ENCODE data around the gene CNNM2.
"Not testable (repeated sequence)": the region's sequence is repeated elsewhere in the genome, so short reads cannot be mapped to it uniquely, and the experiment has no call there.

The CNNM2 gene

DNA sequence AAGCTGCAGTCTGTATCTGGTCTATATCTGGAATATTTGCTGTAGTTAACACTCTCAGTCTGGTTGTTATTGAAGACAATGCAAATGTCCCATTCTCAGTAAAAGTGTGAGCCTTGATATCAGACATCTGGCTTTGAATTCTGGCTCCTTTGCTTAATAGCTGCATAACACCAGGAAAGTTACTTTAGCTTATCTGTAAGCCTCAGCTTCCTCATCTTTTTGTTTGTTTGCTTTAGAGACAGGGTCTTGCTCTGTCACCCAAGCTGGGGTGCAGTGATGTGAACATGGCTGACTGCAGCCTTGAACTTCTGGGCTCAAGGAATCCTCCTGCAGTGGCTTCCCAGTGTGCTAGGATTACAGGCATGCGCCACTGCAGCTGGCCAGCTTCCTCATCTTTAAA lies 41.3 kb downstream of the CNNM2 start:
- DNase-seq = no peak
- no peak overlapping the region for H3K27ac ChIP-seq
- TF ChIP-seq CTCF (IDR thresholded peaks at IDR 0.05; ENCODE audit: low read depth, low read length) = no peak

GRCh38 chr10:102960157-102960556 lies 42.1 kb downstream of the CNNM2 start:
- no peaks in the 10 kb centered on the region for H3K9me3 ChIP-seq (ENCODE audit: severe bottlenecking)
- no peak for DNase-seq
- H3K27ac ChIP-seq = no peak overlapping the region
- H3K4me3 ChIP-seq (ENCODE audit: low read depth, low read length) = no peak overlapping the region
- H3K36me3 ChIP-seq = no peaks in the 10 kb centered on the region
- H3K27me3 ChIP-seq (ENCODE audit: insufficient read depth, low read depth, severe bottlenecking) = no peaks in the 10 kb centered on the region
- TF ChIP-seq CTCF (IDR thresholded peaks at IDR 0.05; ENCODE audit: low read depth, low read length) = no peak

More for the DNA sequence above, 41.3 kb downstream of the CNNM2 start:
- H3K36me3 ChIP-seq = no peaks in the 10 kb centered on the region
- no peak overlapping the region for H3K4me3 ChIP-seq (ENCODE audit: low read depth, low read length)
- no peaks in the 10 kb centered on the region for H3K9me3 ChIP-seq (ENCODE audit: severe bottlenecking)
- no peaks in the 10 kb centered on the region for H3K27me3 ChIP-seq (ENCODE audit: insufficient read depth, low read depth, severe bottlenecking)

DNA sequence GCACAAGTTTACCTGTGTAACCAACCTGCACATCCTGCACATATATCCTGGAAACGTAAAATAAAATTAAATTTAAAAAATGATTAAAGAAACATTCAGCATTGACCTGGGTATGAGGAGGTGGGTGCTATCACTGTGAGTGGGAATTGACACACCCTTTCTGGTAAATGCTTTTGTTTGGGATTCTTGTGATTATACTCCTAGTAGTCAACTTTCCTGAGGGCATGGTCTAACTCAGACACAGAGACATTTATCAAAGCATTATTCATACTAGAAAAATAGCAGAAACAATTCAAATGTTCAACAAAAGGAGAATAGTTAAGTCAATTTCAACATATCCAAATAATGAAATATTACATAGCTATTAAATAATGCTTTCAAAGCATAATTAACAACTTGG lies 44.2 kb downstream of the CNNM2 start:
- no peaks in the 10 kb centered on the region for H3K36me3 ChIP-seq
- no peaks in the 10 kb centered on the region for H3K27me3 ChIP-seq (ENCODE audit: insufficient read depth, low read depth, severe bottlenecking)
- no peak overlapping the region for H3K4me3 ChIP-seq (ENCODE audit: low read depth, low read length)
- no peak overlapping the region for H3K27ac ChIP-seq
- DNase-seq = no peak
- H3K9me3 ChIP-seq (ENCODE audit: severe bottlenecking) = no peaks in the 10 kb centered on the region
- TF ChIP-seq CTCF (IDR thresholded peaks at IDR 0.05; ENCODE audit: low read depth, low read length) = no peak

- Histone ChIP-seq H3K27ac (no peak overlapping the region), H3K4me3 (ENCODE audit: low read depth, low read length) (no peak overlapping the region), H3K27me3 (ENCODE audit: insufficient read depth, low read depth, severe bottlenecking) (no peaks in the 10 kb centered on the region), H3K36me3 (no peaks in the 10 kb centered on the region), H3K9me3 (ENCODE audit: severe bottlenecking) (no peaks in the 10 kb centered on the region)
- TF ChIP-seq CTCF (IDR thresholded peaks at IDR 0.05; ENCODE audit: low read depth, low read length) = no peak
- DNase-seq = no peak
Measured at GRCh38 chr10:102962951-102963755, 45.1 kb downstream of the CNNM2 start.

DNA sequence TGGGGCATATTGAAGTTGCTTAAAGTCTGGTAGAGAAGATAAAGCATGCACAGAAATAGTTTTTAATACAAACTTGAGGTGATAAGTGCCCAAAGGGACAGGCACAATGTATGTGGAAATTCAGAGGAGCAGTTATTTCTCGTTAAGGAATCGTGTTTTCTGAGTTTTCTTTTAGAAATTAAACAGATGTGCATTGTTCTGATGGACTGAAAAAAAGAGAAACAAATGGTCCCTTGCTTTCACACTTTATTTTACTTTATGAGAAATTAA lies 45.6 kb downstream of the CNNM2 start:
- Histone ChIP-seq H3K4me3 (ENCODE audit: low read depth, low read length) (no peak overlapping the region), H3K27ac (no peak overlapping the region), H3K36me3 (no peaks in the 10 kb centered on the region), H3K9me3 (ENCODE audit: severe bottlenecking) (no peaks in the 10 kb centered on the region), H3K27me3 (ENCODE audit: insufficient read depth, low read depth, severe bottlenecking) (no peaks in the 10 kb centered on the region)
- TF ChIP-seq CTCF (IDR thresholded peaks at IDR 0.05; ENCODE audit: low read depth, low read length) = no peak
- no peak for DNase-seq

GRCh38 chr10:102964064-102964463 lies 46.0 kb downstream of the CNNM2 start:
- H3K36me3 ChIP-seq; DNase-seq; H3K27ac ChIP-seq; H3K9me3 ChIP-seq (ENCODE audit: severe bottlenecking); H3K4me3 ChIP-seq (ENCODE audit: low read depth, low read length); H3K27me3 ChIP-seq (ENCODE audit: insufficient read depth, low read depth, severe bottlenecking): not testable (repeated sequence)

Data from WERI-Rb-1 (cell line).